ENCODE measurements around the gene SDHD. TPM values are rescaled to one million over a fixed set of nuclear protein-coding genes. Genes with fewer than 3 reads are reported as not detected.

Gene SDHD
- total and polyA plus RNA-seq, 10 of the 15 experiments (the other 5 are each of a cell fraction or from before 2014, with no cell fraction given), result 114 to 775 (median 187) TPM

DNA sequence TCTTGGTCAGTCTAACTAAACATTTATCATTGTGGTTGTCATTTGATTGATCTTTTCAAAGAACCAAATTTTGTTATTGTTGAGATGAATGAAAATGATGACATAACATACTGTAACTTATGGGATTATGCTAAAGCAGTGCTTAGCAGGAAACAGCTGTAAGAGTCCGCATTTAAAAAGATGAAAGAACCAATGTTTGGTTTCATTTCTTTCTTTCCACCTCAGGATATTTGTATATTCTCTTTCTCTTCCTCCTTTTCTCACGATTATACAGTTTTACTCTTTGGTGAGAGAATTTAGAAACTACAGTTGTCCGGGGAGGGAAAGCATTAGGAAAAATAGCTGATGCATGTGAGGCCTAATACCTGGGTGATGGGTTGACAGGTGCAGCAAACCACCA lies 36.0 kb upstream of the SDHD start (continued):
- TF ChIP-seq CTCF (IDR thresholded peaks at IDR 0.05 in 2 of 3, conservative IDR thresholded peaks at IDR 0.05 in 1 of 3; ENCODE audit: control insufficient read depth in 2 of 3, extremely low read depth in 1 of 3, insufficient read depth in 1 of 3, low read depth in 3 of 3, low read length in 3 of 3) (no peak), CBX3 (IDR thresholded peaks at IDR 0.05; ENCODE audit: borderline replicate concordance, low read depth) (no peak), CHD2 (IDR thresholded peaks at IDR 0.05; ENCODE audit: borderline replicate concordance, low read depth, low read length) (no peak), SREBF2 (IDR thresholded peaks at IDR 0.05; ENCODE audit: low read length) (no peak), REST (IDR thresholded peaks at IDR 0.05; ENCODE audit: low read depth, low read length) (no peak), ZSCAN29 (IDR thresholded peaks at IDR 0.05) (no peak), HCFC1 (IDR thresholded peaks at IDR 0.05; ENCODE audit: low read length) (no peak), ZBED1 (IDR thresholded peaks at IDR 0.05; ENCODE audit: borderline replicate concordance) (0 out of 2 replicates have a peak, but pooled peaks have one; percentile 61), POLR2AphosphoS2 (IDR thresholded peaks at IDR 0.05; ENCODE audit: low read depth, low read length) (no peak), TAF1 (IDR thresholded peaks at IDR 0.05; ENCODE audit: borderline replicate concordance, low read depth, low read length) (no peak), NFXL1 (IDR thresholded peaks at IDR 0.05; ENCODE audit: borderline replicate concordance) (no peak), JUND (IDR thresholded peaks at IDR 0.05; ENCODE audit: low read depth, low read length) (no peak), ESRRA (IDR thresholded peaks at IDR 0.05; ENCODE audit: low read length) (no peak)
- TF ChIP-seq, protein P1, sequence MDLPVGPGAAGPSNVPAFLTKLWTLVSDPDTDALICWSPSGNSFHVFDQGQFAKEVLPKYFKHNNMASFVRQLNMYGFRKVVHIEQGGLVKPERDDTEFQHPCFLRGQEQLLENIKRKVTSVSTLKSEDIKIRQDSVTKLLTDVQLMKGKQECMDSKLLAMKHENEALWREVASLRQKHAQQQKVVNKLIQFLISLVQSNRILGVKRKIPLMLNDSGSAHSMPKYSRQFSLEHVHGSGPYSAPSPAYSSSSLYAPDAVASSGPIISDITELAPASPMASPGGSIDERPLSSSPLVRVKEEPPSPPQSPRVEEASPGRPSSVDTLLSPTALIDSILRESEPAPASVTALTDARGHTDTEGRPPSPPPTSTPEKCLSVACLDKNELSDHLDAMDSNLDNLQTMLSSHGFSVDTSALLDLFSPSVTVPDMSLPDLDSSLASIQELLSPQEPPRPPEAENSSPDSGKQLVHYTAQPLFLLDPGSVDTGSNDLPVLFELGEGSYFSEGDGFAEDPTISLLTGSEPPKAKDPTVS (IDR thresholded peaks at IDR 0.05; ENCODE audit: low read depth, low read length), result no peak
- TF ChIP-seq, protein P2, sequence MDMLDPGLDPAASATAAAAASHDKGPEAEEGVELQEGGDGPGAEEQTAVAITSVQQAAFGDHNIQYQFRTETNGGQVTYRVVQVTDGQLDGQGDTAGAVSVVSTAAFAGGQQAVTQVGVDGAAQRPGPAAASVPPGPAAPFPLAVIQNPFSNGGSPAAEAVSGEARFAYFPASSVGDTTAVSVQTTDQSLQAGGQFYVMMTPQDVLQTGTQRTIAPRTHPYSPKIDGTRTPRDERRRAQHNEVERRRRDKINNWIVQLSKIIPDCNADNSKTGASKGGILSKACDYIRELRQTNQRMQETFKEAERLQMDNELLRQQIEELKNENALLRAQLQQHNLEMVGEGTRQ (IDR thresholded peaks at IDR 0.05; ENCODE audit: borderline replicate concordance, low read depth, low read length), result no peak
- TF ChIP-seq, protein P3, sequence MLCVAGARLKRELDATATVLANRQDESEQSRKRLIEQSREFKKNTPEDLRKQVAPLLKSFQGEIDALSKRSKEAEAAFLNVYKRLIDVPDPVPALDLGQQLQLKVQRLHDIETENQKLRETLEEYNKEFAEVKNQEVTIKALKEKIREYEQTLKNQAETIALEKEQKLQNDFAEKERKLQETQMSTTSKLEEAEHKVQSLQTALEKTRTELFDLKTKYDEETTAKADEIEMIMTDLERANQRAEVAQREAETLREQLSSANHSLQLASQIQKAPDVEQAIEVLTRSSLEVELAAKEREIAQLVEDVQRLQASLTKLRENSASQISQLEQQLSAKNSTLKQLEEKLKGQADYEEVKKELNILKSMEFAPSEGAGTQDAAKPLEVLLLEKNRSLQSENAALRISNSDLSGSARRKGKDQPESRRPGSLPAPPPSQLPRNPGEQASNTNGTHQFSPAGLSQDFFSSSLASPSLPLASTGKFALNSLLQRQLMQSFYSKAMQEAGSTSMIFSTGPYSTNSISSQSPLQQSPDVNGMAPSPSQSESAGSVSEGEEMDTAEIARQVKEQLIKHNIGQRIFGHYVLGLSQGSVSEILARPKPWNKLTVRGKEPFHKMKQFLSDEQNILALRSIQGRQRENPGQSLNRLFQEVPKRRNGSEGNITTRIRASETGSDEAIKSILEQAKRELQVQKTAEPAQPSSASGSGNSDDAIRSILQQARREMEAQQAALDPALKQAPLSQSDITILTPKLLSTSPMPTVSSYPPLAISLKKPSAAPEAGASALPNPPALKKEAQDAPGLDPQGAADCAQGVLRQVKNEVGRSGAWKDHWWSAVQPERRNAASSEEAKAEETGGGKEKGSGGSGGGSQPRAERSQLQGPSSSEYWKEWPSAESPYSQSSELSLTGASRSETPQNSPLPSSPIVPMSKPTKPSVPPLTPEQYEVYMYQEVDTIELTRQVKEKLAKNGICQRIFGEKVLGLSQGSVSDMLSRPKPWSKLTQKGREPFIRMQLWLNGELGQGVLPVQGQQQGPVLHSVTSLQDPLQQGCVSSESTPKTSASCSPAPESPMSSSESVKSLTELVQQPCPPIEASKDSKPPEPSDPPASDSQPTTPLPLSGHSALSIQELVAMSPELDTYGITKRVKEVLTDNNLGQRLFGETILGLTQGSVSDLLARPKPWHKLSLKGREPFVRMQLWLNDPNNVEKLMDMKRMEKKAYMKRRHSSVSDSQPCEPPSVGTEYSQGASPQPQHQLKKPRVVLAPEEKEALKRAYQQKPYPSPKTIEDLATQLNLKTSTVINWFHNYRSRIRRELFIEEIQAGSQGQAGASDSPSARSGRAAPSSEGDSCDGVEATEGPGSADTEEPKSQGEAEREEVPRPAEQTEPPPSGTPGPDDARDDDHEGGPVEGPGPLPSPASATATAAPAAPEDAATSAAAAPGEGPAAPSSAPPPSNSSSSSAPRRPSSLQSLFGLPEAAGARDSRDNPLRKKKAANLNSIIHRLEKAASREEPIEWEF (IDR thresholded peaks at IDR 0.05; ENCODE audit: insufficient replicate concordance, low read depth, low read length), result peak; percentile 85
